Measurements from ENCODE around the gene KRTAP1-4. TPM values are rescaled to one million over a fixed set of nuclear protein-coding genes. Genes with fewer than 3 reads are reported as not detected.
"Not testable (repeated sequence)": the region's sequence is repeated elsewhere in the genome, so short reads cannot be mapped to it uniquely, and the experiment has no call there.

The KRTAP1-4 gene
- polyA plus RNA-seq, 1 donor: not detected

GRCh38 chr17:41061964-41062363 is 32.0 kb upstream of the KRTAP1-4 start:
- no peaks in the 10 kb centered on the region for H3K9me3 ChIP-seq (ENCODE audit: control insufficient read depth, low read depth, low read length)
- H3K27ac ChIP-seq (ENCODE audit: low read length): no peak overlapping the region
- no peak for DNase-seq
- H3K36me3 ChIP-seq (ENCODE audit: control insufficient read depth, insufficient read depth, low read length): no peaks in the 10 kb centered on the region
- no peaks in the 10 kb centered on the region for H3K4me1 ChIP-seq (ENCODE audit: control insufficient read depth, insufficient read depth, low read length)
- 75% methylated on average over 1 of the region's 1 CpG for WGBS (ENCODE audit: insufficient coverage, low lambda C conversion rate)
- H3K4me3 ChIP-seq (ENCODE audit: low read length): no peak overlapping the region
- H3K27me3 ChIP-seq (ENCODE audit: control insufficient read depth, insufficient read depth, low read length): peaks cover 24% of the 10 kb centered on the region

GRCh38 chr17:41060052-41060604 is 30.1 kb upstream of the KRTAP1-4 start, which contains the start of gene KRTAP2-3:
Gene KRTAP2-3 (minus strand): TSS chr17:41060114. CDS start chr17:41060050, 64 bp downstream.
- H3K4me1 ChIP-seq (ENCODE audit: control insufficient read depth, insufficient read depth, low read length): no peaks in the 10 kb centered on the region
- no peak within 1 kb of the TSS for H3K4me3 ChIP-seq (ENCODE audit: low read length)
- H3K27me3 ChIP-seq (ENCODE audit: control insufficient read depth, insufficient read depth, low read length): peaks cover 24% of the 10 kb centered on the region
- H3K9me3 ChIP-seq (ENCODE audit: control insufficient read depth, low read depth, low read length): no peaks in the 10 kb centered on the region
- no peak within 1 kb of the TSS for H3K27ac ChIP-seq (ENCODE audit: low read length)
- no CpG with 5 or more reads among the region's 6 CpGs for WGBS (ENCODE audit: insufficient coverage, low lambda C conversion rate)
- H3K36me3 ChIP-seq (ENCODE audit: control insufficient read depth, insufficient read depth, low read length): no peaks in the 10 kb centered on the region
- DNase-seq: no peak

GRCh38 chr17:41059276-41060051 is 29.5 kb upstream of the KRTAP1-4 start:
- not testable (repeated sequence) for H3K27ac ChIP-seq (ENCODE audit: low read length); H3K4me1 ChIP-seq (ENCODE audit: control insufficient read depth, insufficient read depth, low read length); H3K4me3 ChIP-seq (ENCODE audit: low read length); H3K36me3 ChIP-seq (ENCODE audit: control insufficient read depth, insufficient read depth, low read length); DNase-seq; H3K9me3 ChIP-seq (ENCODE audit: control insufficient read depth, low read depth, low read length)
- peaks cover 18% of the 10 kb centered on the region for H3K27me3 ChIP-seq (ENCODE audit: control insufficient read depth, insufficient read depth, low read length)
- WGBS (ENCODE audit: insufficient coverage, low lambda C conversion rate): no CpG with 5 or more reads among the region's 31 CpGs

GRCh38 chr17:41058741-41059140 is 28.7 kb upstream of the KRTAP1-4 start:
- Histone ChIP-seq H3K9me3 (ENCODE audit: control insufficient read depth, low read depth, low read length) (no peaks in the 10 kb centered on the region), H3K36me3 (ENCODE audit: control insufficient read depth, insufficient read depth, low read length) (no peaks in the 10 kb centered on the region)
- 83% methylated on average over 1 of the region's 5 CpGs for WGBS (ENCODE audit: insufficient coverage, low lambda C conversion rate)

GRCh38 chr17:41057547-41057946 is 27.6 kb upstream of the KRTAP1-4 start:
- no peaks in the 10 kb centered on the region for H3K4me1 ChIP-seq (ENCODE audit: control insufficient read depth, insufficient read depth, low read length)
- H3K9me3 ChIP-seq (ENCODE audit: control insufficient read depth, low read depth, low read length): no peaks in the 10 kb centered on the region
- no peaks in the 10 kb centered on the region for H3K36me3 ChIP-seq (ENCODE audit: control insufficient read depth, insufficient read depth, low read length)
- peaks cover 16% of the 10 kb centered on the region for H3K27me3 ChIP-seq (ENCODE audit: control insufficient read depth, insufficient read depth, low read length)
- no peak overlapping the region for H3K4me3 ChIP-seq (ENCODE audit: low read length)
- no peak overlapping the region for H3K27ac ChIP-seq (ENCODE audit: low read length)
- DNase-seq: no peak
- no CpG with 5 or more reads among the region's 1 CpG for WGBS (ENCODE audit: insufficient coverage, low lambda C conversion rate)

More at GRCh38 chr17:41058741-41059140, 28.7 kb upstream of the KRTAP1-4 start:
- Histone ChIP-seq H3K27me3 (ENCODE audit: control insufficient read depth, insufficient read depth, low read length) (peaks cover 16% of the 10 kb centered on the region), H3K4me3 (ENCODE audit: low read length) (no peak overlapping the region), H3K27ac (ENCODE audit: low read length) (no peak overlapping the region), H3K4me1 (ENCODE audit: control insufficient read depth, insufficient read depth, low read length) (no peaks in the 10 kb centered on the region)
- no peak for DNase-seq

GRCh38 chr17:41055130-41055529 is 25.1 kb upstream of the KRTAP1-4 start, which contains the start of gene KRTAP2-2:
Gene KRTAP2-2 (minus strand): TSS chr17:41055230. CDS start chr17:41055211, 19 bp downstream.
- not testable (repeated sequence) for H3K9me3 ChIP-seq (ENCODE audit: control insufficient read depth, low read depth, low read length); DNase-seq; H3K4me1 ChIP-seq (ENCODE audit: control insufficient read depth, insufficient read depth, low read length); H3K36me3 ChIP-seq (ENCODE audit: control insufficient read depth, insufficient read depth, low read length); H3K4me3 ChIP-seq (ENCODE audit: low read length); H3K27ac ChIP-seq (ENCODE audit: low read length)
- H3K27me3 ChIP-seq (ENCODE audit: control insufficient read depth, insufficient read depth, low read length): peaks cover 14% of the 10 kb centered on the region
- WGBS (ENCODE audit: insufficient coverage, low lambda C conversion rate): no CpG with 5 or more reads among the region's 6 CpGs

GRCh38 chr17:41054556-41054955 is 24.6 kb upstream of the KRTAP1-4 start:
- not testable (repeated sequence) for H3K4me1 ChIP-seq (ENCODE audit: control insufficient read depth, insufficient read depth, low read length); H3K27ac ChIP-seq (ENCODE audit: low read length); DNase-seq; H3K9me3 ChIP-seq (ENCODE audit: control insufficient read depth, low read depth, low read length); H3K4me3 ChIP-seq (ENCODE audit: low read length); H3K36me3 ChIP-seq (ENCODE audit: control insufficient read depth, insufficient read depth, low read length)
- peaks cover 11% of the 10 kb centered on the region for H3K27me3 ChIP-seq (ENCODE audit: control insufficient read depth, insufficient read depth, low read length)
- no CpG with 5 or more reads among the region's 9 CpGs for WGBS (ENCODE audit: insufficient coverage, low lambda C conversion rate)

- H3K4me3 ChIP-seq (ENCODE audit: low read length): no peak overlapping the region
- H3K9me3 ChIP-seq (ENCODE audit: control insufficient read depth, low read depth, low read length): no peaks in the 10 kb centered on the region
- H3K4me1 ChIP-seq (ENCODE audit: control insufficient read depth, insufficient read depth, low read length): no peaks in the 10 kb centered on the region
- peaks cover 7% of the 10 kb centered on the region for H3K27me3 ChIP-seq (ENCODE audit: control insufficient read depth, insufficient read depth, low read length)
- H3K36me3 ChIP-seq (ENCODE audit: control insufficient read depth, insufficient read depth, low read length): no peaks in the 10 kb centered on the region
- DNase-seq: no peak
- no peak overlapping the region for H3K27ac ChIP-seq (ENCODE audit: low read length)
- WGBS (ENCODE audit: insufficient coverage, low lambda C conversion rate): no CpG with 5 or more reads among the region's 4 CpGs
Measured at GRCh38 chr17:41054025-41054424, 24.0 kb upstream of the KRTAP1-4 start.

GRCh38 chr17:41052566-41052965 is 22.6 kb upstream of the KRTAP1-4 start:
- no peak for DNase-seq
- no peaks in the 10 kb centered on the region for H3K4me1 ChIP-seq (ENCODE audit: control insufficient read depth, insufficient read depth, low read length)

GRCh38 chr17:41049110-41049509 is 19.1 kb upstream of the KRTAP1-4 start:
- Histone ChIP-seq H3K27me3 (ENCODE audit: control insufficient read depth, insufficient read depth, low read length) (peaks cover 23% of the 10 kb centered on the region), H3K27ac (ENCODE audit: low read length) (no peak overlapping the region), H3K4me3 (ENCODE audit: low read length) (no peak overlapping the region), H3K36me3 (ENCODE audit: control insufficient read depth, insufficient read depth, low read length) (no peaks in the 10 kb centered on the region), H3K9me3 (ENCODE audit: control insufficient read depth, low read depth, low read length) (no peaks in the 10 kb centered on the region), H3K4me1 (ENCODE audit: control insufficient read depth, insufficient read depth, low read length) (no peaks in the 10 kb centered on the region)
- no CpG with 5 or more reads among the region's 2 CpGs for WGBS (ENCODE audit: insufficient coverage, low lambda C conversion rate)
- DNase-seq: no peak

More at GRCh38 chr17:41052566-41052965, 22.6 kb upstream of the KRTAP1-4 start:
- Histone ChIP-seq H3K36me3 (ENCODE audit: control insufficient read depth, insufficient read depth, low read length) (no peaks in the 10 kb centered on the region), H3K27ac (ENCODE audit: low read length) (no peak overlapping the region), H3K9me3 (ENCODE audit: control insufficient read depth, low read depth, low read length) (no peaks in the 10 kb centered on the region), H3K4me3 (ENCODE audit: low read length) (no peak overlapping the region), H3K27me3 (ENCODE audit: control insufficient read depth, insufficient read depth, low read length) (peaks cover 14% of the 10 kb centered on the region)
